NCI-H82 treated with DMSO at 0.1 percent for 48 hours (cell line): ENCODE measurements around the gene MED15.
"Not testable (repeated sequence)": the region's sequence is repeated elsewhere in the genome, so short reads cannot be mapped to it uniquely, and the experiment has no call there.

Source experiments
- DNase-seq: peaks from one replicate; lab custom pipeline; 2025; ENCODE audit not compliant: unreplicated experiment; lab: John Stamatoyannopoulos, UW

MED15 gene

DNA sequence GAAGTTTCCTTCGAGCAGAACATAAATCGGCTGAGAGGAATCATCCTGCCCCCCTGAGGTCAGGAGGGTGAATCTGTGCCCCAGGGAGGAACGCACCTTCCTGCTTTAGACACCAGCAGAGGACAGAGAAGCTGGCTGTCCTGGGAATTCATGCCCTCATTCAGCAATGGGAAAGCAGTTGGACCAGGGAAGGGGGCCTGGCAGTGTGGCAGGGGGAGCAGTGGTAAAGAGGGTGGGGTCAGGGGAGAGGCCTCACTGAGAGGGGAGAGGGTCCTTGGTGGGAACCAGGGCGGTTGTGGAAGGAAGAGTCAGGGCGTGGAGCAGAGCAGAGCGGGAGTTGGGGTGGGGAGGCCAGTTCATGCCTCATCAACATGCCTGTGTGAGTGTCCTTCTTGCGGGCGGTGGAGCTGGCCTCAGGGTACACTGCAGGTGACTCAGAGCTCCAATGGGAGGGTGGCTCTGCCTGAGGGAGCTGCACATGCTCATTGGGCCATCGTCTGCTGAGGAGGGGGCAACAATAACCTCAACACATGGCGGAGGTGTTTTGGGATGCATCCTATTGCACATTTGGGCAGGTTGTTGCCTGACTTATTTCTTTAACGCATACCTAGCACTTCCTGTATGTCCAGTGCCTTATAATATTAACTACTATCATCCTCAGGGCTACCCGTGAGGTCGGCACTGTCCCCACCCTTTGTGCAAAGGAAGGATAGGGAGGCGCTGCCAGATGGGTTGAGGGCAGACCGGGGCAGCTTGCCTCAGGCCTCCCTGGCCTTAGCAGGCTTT is 23.2 kb downstream of the MED15 start:
- DNase-seq: no peak

DNA sequence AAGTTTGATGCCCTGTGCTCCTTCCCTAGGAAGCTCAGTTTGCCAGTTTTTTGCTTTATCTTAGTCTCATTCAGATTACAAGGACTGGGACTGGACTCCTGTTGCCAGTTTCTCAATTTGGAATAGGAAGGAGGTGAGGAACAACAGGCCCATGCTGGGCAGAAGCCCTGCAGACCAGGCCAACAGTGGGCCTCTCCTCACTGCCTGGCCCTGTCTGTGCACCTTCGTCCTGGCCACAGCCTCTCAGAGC is 23.7 kb downstream of the MED15 start:
- no peak for DNase-seq

DNA sequence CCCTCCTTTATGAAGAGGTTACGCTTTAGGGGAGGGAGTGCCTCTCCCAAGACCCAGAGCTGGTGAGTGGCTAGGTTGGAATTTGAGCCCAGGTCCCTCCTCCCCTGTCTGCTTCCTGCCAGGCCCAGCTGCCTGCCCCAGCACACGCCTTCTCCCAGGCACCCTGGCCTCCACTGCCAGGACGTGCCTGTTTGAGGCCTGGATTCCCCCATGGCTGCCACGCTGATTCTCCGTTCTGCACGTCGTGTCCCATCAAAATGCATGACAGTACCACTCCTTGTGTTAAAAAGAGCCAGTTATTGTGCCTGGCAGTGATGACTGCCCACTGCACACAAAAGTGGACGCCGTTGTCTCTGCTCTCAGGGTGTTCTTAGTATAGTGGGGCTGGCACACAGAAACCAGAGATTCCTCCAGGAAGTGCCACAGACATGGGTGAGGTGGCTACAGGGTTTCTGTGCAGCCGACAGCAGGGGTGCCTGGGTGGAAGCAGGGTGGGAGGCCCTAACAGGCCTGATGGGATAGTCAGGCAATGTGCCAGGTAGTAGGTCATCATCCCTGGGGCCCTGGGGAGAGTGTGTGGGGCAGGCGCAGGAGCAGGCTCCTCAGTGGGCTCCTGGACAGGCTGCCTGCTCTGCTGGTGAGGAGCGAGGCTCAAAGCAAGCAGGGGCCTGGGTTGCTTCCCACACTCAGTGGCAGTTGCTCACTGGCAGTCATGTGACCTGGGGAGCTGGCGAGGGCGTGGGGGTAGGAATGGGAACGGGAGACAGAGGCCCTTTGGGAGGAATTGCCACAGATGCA is 24.2 kb downstream of the MED15 start:
- no peak for DNase-seq

DNA sequence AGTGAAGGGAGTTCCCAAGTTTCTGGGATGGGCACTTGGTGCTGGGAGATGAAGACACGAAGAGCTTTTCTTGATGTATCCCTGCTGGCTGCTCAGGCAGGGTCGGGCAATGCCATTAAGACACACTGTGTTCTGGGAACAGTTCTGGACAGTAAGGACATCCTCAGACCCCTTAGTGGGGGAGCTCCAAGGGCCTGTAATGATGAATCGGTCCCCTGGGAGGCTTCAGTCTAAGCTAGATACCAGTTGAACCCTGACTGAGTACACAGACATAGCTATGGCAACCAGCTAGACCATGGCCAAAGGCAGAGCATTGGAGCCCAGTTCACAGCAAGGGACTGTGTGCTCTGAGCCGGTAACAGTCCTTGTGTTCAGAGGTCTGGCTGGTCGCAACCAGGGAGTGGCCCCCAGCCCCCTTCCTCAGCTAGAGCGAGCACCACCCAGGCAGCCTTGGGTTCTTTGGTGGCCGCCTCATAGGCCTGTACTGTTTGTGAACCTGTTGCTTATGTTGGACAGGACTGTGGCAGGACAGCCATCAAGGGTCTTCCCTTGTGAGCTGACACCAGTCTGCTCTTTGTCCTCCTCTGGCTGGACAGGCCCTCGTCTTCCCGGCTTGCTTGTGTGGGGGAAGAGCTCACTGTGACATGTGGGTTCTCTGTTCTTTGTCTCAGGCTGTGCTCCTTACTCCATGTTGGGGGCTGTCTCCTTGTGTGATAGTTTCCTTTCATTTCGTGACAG is 25.0 kb downstream of the MED15 start:
- no peak for DNase-seq

DNA sequence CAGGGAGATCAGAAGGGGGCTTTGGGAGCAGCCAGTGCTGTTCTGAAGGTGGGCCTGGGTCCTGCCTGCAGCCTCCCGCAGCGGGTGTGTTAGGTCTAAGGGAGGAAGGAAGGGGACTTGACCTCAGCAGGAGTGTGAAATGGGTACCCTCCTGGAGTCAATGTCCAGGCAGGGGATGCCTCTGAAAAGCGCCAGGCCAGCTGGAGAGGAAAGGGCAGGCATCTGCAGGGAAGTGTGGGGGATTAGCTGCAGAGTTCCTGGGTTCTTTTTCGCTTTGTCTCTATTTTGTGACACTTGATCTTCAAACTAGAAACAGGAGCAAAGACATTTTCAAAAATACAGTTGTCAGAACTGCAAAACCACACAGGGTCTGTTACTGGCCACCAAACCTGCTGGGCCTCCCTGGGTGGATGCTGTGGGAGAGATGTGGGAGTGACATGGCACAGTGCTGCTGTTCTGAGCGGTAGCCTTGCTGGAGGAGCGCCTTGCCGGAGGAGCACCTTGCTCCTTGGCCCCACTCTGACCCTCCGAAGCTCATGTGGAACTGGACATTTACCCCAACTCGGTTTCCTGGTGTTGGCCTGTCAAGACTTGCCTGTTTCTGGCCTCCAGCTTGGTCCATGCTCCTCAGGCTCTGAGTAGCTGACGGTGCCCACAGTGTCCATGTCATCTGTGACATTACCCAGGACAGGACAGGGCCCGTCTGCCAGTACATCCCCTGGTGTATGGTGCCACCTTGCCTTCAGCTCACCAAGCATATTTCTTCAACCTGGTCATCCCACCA is 25.9 kb downstream of the MED15 start:
- no peak for DNase-seq

DNA sequence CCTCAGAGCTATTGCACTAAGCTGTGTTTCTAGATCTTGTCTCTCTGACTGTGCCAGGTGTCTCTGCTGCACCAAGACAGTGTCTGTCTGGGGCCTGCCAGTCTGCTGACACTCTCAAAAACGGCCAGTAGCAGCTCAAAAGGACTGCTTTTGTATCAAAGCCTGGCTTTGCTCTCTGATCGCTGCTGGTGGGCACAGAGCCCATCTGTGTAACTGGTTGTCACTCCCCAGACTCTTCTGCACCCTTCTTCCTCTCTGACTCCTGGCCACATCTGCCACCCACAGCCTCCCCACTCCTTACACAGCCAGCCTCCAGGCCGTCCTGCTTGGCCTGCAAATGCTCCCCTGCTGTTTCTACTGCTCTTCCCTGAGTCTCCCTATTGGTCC is 26.5 kb downstream of the MED15 start:
- no peak for DNase-seq

DNA sequence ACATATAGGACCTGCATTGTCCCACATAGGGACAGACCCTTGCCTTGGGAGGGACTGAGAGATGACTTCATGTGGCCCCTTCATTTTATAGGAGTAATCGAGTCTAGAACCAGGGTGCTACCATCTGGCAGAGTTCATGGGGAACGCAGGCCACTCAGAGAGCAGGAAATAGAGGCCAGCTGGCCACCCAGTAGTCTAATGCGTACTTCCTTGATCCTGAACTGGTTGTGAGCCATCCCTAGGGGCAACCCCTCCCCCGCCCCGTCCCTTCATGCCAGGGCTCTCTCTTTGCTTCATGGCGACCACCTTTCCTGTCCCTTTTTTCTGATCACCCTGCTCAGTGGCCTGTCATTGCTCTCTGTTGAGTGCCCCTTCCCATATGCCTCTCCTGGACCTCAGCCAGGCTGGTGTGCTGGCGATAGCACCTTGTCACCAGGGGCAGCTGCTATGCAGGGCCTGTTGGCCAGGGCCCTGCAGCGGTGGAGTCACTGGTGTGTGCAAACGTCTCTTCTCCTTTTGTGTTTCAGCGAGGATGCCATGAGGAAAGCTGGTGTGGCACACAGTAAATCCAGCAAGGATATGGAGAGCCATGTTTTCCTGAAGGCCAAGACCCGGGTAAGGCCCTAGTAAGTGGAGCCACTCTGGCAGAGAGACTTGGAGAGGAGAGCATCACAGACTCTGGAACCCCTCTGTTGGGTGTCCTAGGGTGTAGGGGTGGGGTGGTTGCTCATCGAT is 29.3 kb downstream of the MED15 start:
- no peak for DNase-seq

DNA sequence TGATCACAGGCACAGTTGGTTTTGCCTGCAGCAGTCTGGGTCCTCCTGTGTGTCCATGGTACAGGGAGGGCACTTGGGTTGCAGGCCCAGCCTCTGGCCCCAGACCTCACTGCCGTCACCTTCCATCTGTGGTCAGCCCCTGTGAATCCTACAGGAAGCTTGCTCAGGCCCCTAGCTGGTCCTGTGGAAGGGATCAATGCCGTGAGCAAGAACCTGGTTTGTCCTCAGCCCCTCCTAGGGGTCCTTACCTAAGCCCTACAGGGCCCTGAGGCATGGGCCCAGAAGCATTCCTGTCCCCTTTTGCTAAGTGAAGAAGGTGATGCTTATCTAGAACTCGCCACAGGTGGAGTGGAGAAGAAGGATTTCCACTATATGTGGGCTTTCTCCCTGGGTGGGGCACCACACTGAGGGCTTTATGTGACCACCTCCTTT is 29.9 kb downstream of the MED15 start:
- DNase-seq: no peak

DNA sequence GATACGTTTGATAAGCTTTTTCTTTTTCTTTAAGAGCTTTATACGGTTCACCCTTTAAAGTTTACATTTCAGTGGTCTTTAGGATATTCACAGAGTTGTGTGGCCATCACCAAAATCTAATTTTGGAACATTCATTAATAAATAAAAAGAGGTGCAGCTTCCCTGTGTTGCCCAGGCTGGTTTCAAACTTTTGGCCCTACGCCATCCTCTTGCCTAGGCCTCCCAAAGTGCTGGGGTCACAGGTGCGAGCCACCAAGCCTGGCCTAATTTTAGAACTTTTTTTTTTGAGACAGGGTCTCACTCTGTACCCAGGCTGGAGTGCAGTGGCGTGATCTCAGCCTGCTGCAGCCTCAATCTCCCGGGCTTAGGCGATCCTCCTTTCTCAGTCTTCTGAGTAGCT is 30.6 kb downstream of the MED15 start:
- no peak for DNase-seq

DNA sequence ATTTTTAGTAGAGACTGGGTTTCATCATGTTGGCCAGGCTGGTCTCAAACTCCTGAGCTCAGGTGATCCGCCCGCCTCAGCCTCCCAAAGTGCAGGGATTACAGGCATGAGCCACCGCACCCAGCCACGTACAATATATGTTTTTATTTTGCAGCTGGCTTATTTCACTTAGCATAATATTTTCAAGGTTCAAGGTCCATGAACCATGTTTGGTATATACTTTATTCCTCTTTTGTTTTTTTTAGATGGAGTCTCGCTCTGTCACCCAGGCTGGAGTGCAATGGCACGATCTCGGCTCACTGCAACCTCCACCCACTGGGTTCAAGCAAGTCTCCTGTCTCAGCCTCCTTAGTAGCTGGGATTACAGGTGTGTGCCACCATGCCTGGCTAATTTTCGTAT is 31.5 kb downstream of the MED15 start:
- not testable (repeated sequence) for DNase-seq

DNA sequence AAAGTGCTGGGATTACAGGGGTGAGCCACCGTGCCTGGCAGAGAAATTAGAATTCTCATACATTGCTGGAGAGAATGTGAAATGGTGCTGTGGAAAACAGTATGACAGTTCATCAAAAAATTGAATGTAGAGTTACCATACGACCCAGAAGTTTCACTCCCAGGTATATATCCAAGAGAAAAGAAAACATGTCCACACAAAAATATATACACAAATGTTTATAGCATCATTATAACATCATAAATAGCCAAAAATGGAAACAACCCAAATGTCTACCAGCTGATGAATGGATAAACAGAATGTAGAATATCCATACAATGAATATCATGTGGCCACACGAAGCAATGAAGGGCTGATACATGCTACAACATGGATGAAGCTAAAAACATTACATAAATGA is 34.6 kb downstream of the MED15 start:
- DNase-seq: no peak

DNA sequence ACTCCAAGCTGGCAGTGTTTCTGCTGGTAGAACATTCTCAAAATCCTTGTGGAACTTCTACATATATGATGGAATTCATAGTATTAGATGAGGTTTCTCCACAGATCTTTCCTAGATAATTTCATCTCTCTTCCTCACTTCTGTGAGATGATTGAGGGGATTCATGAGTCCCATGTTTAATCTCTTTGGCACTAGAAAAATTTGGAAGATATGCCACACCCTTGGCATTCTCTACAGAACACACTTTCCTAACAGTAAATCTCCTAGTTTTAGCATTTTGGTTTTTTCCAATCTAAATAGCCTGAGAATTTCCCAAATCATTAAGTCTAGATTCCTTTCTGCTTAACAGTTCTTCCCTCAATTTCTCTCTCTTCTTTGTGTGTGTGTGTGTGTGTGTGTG is 35.3 kb downstream of the MED15 start:
- no peak for DNase-seq

DNA sequence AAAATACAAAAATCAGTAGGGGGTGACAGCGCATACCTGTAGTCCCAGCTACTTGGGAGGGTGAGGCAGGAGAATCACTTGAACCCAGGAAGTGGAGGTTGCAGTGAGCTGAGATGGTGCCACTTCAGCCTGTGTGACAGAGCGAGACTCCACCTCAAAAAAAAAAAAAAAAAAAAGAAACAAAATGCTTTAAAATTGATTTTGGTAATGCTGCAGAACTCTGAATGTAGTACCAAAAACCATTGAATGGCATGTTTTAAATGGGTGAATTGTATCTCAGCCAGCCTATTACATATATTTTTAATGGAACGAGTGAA is 37.9 kb downstream of the MED15 start:
- DNase-seq: not testable (repeated sequence)

DNA sequence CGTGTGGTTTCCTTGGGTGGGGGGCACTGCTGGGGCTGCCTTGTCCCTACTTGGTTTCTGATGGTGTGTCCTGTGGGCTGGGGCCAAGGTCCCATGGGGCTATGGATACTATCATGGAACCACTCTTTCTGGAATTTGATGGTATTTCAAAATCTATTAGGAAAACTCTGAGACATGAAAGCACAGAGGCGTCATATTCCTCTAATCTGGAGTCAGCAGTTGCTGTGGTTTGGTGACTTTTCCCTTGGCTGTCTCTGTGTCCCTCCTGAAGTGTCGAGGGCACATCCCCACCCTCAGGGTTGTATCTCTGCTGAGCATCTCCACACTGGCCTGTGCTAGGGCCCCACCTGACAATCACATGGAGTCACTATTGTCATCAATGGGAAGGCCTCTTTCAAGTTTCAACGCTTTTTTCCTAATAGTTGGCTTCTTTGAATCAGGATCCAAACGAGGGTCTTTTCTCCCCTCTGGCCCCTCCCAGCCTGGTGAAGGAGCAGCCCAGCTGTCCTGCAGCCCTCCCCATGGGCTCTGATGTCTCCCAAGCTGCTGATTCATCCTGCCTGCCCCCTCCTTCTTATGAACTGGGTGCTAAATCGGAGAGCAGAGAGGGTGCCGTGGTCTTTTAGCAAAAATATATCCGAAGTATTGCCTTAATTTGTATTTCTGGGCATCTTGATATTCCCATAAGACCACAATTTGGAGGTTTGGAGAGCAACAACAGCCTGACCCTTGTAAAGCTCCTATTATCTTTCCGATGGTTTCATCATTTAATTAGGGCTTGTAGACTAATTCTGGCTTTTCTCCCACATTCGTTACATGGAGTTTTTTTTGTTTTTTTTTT is 38.5 kb downstream of the MED15 start:
- DNase-seq: no peak

DNA sequence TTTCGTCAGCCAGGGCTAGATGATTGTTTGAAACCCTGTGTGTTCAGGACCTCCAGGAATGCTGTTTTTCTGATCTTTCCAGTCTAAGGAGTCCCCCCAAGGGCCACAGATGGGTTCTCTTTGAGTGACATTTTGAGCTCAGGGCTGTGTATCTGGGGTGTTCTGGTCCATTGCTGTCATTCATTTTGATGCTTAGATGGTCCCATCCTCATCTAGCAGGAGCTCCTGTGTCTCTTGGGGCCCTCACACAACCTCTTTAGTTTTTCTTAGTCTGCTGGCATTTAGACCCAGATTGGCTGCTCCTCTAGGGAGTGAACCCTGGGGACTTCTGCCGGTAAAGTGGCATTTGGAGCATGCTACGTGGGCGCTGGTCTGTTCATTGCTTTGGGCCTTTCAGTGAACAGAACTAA is 39.1 kb downstream of the MED15 start:
- no peak for DNase-seq

DNA sequence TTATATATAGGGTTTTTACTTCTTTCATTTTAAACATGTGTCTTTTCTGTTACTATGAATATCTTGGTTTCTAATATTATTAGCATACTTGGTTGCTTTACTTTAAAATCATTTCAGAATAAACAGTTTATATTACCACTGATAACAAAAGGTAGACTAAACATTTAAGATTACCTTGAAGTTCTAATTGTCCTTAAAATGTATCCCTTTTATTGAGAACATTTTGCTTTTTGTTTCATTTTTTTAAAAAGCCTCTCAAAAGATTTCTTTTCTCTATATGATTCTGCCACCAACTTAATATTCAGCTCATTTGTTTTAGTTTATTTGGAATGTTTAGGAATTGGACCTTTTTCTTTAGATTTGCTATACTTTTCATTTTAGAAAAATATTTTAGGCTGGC is 39.6 kb downstream of the MED15 start:
- DNase-seq: no peak

DNA sequence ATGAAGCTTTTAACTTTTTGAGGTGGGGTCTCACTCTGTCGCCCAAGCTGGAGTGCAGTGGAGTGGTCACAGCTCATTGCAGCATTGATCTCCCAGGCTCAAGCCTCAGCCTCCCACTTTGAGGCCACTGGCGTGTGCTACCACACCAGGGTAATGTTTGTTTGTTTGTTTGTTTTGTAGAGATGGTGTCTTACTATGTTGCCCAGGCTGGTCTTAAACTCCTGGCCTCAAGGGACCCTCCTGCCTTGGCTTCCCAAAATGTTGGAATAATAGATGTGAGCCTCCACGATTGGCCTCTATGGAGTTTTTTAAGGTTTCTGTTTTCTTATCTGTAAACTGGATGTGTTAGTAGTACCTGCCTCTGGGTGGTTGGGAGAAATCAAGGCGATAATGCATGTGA is 41.4 kb downstream of the MED15 start:
- no peak for DNase-seq

DNA sequence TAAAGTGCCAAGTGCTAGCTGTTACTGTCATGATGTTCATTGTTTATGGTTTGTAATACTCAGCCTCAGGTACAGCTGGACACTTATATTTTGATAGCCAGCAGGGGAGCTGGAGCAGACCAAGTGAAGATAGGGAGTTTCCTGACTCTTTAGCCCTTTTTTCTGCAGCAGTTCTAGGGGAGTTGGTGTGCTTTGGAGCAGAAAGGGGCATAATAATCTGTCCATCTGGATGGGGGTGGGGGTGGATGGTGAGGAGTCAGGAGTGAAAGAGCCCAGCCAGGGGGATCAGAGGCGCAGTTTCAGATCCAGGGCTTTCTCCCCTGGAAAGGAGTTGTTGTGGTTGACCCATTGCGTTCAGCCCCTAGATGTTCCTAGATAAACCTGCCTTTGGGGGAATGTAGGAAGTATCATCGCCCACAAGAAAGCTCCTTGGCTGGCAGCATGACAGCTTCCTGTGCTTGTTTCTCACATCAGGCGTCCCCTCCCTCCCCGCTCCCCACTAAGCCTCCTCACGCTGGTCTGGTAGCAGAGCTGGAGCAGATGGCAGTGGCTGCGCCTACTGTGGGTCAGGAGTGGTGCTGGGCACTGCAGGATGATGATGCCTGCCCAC is 41.9 kb downstream of the MED15 start:
- peak; percentile 3 for DNase-seq

DNA sequence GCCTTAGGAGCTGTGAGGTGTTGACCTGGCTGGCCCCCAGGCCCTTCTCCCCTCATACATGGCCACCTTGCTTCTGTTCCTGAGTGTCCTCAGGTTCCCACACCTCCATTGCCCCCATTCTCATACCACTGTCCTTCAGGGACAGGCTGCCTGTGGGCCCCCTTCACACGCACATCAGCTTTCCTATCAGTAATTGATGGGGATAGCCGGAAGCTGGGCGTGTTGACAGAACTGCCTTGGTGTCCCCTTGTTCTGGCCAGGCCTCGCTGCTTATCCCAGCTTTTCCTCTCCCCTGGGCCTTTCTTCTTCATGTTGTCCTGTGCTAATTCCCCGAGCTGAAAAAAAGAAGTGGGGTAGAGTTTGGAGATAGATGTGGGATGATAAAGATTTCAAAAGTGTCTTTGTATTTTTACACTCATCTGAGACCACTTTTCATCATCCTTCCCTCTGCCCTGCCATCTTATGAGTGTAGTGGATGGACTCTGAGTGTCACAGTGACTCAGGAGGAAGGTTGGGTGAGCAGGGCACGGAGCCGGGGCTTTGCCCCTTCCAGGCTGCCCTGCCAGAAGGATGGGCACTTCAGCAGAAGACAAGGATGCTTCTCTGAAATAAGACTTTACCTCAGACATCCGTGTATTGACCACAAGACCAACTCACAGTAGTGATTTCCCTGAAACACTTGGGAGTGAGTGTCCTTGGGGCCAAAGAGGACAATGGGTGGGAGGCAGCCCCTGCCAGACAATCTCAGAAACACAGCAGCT is 42.8 kb downstream of the MED15 start:
- no peak for DNase-seq
